Smooth muscle cell (in vitro differentiated cells): ENCODE measurements around the gene KIAA0319L. TPM values are rescaled to one million over a fixed set of nuclear protein-coding genes. Genes with fewer than 3 reads are reported as not detected.
A peak's percentile ranks its signal among the peaks of the same experiment; 100 is the strongest.

Source experiments
- DNase-seq: peaks from one replicate; lab custom pipeline; 2025; ENCODE audit not compliant: unreplicated experiment; lab: John Stamatoyannopoulos, UW
- H2AFZ ChIP-seq: fragments of 200-600 bp; sonication (generic); 2 replicates; pipeline ENCODE4 v1.6.0; 2016; ENCODE audit warnings: antibody characterized with exemption, low read depth, mild to moderate bottlenecking
- H3F3A ChIP-seq: fragments of 200-600 bp; sonication (generic); 2 replicates; pipeline ENCODE4 v1.6.0; 2017; ENCODE audit warnings: antibody characterized with exemption, low read depth
- H3K27ac ChIP-seq: fragments of 200-600 bp; sonication (generic); 2 replicates; pipeline ENCODE4 v1.5.1; 2016; ENCODE audit warnings: low read depth, mild to moderate bottlenecking
- H3K27me3 ChIP-seq: fragments of 200-600 bp; sonication (generic); 2 replicates; pipeline ENCODE4 v1.6.1; 2016; ENCODE audit warnings: low read depth, mild to moderate bottlenecking
- H3K36me3 ChIP-seq: fragments of 200-600 bp; sonication (generic); 2 replicates; pipeline ENCODE4 v1.5.1; 2016; ENCODE audit warnings: low read depth
- H3K4me1 ChIP-seq: fragments of 200-600 bp; sonication (generic); 2 replicates; pipeline ENCODE4 v1.5.1; 2016; ENCODE audit warnings: low read depth
- H3K4me2 ChIP-seq: fragments of 200-600 bp; sonication (generic); 2 replicates; pipeline ENCODE4 v1.6.0; 2016; ENCODE audit warnings: mild to moderate bottlenecking
- H3K4me3 ChIP-seq: fragments of 200-600 bp; sonication (generic); 2 replicates; pipeline ENCODE4 v1.5.1; 2016; ENCODE audit warnings: mild to moderate bottlenecking
- H3K79me2 ChIP-seq: fragments of 200-600 bp; sonication (generic); 2 replicates; pipeline ENCODE4 v1.6.0; 2016; ENCODE audit warnings: low read depth, mild to moderate bottlenecking
- H3K9ac ChIP-seq: fragments of 200-600 bp; sonication (generic); 2 replicates; pipeline ENCODE4 v1.6.0; 2016; ENCODE audit warnings: low read depth
- H3K9me3 ChIP-seq: fragments of 200-600 bp; sonication (generic); replicated peaks from 2 replicates; pipeline ENCODE4 v1.5.1; 2016; ENCODE audit warnings: low read depth
- H4K20me1 ChIP-seq: fragments of 200-600 bp; sonication (generic); 2 replicates; pipeline ENCODE4 v1.6.0; 2016; ENCODE audit warnings: low read depth
- WGBS: methylation state at CpG from one replicate; pipeline ENCODE4 v1.1.7; 2016; ENCODE audit warnings: low lambda C conversion rate; 5-methylcytosine and 5-hydroxymethylcytosine counted together
- polyA plus RNA-seq: library from polyadenylated mRNA; unstranded; fragments of >200 nt; fragmentation: Nextera tagmentation; extraction: Ambion mirVana; gene quantifications from 2 replicates; pipeline ENCODE4 v1.2.1, GENCODE V29; 2016
- total RNA-seq: library from RNA; depleted of rRNA; stranded (reverse); fragments of >200 nt; gene quantifications from 2 replicates; pipeline ENCODE4 v1.2.3, GENCODE V29; 2014
- TF ChIP-seq, protein P1 (sequence below): fragments of 200-600 bp; sonication (generic); IDR thresholded peaks from 2 replicates; pipeline ENCODE4 v1.5.1; 2017; ENCODE audit warnings: borderline replicate concordance, mild to moderate bottlenecking, antibody characterized with exemption; ENCODE audit not compliant: insufficient read depth, poor library complexity, severe bottlenecking

Gene KIAA0319L
- total and polyA plus RNA-seq, 2 experiments from 2014 or later, result 30.1 to 37.0 TPM

DNA sequence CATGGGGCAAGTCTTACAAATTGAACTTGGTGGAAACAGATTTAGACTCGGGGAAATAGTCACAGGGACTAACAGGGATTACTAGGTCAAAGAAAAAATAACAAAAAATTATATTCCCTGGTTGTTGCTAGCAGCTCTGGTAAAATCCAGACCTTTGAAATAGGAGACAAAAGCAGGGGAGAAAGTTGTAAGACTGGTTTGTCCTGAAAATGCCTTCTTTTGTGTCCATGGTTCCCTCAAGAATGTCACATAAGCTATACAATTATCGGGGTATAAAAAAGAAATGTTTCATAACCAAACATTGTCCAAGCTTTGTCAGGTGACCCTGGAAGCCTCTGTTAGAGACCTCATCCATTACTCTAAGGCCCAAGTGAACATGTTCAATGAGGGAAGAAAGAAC, 33.1 kb downstream of the KIAA0319L start:
- no peak for DNase-seq
- Histone ChIP-seq H3K4me1 (no peaks in the 10 kb centered on the region), H3K27me3 (no peaks in the 10 kb centered on the region), H3K36me3 (peaks cover 5% of the 10 kb centered on the region), H3K4me3 (no peak overlapping the region), H3K9me3 (no peaks in the 10 kb centered on the region), H3K79me2 (peaks cover 2% of the 10 kb centered on the region), H3K4me2 (peak overlapping the region; percentile 14), H3K9ac (no peak overlapping the region), H3K27ac (peak overlapping the region; percentile 42), H3F3A (no peaks in the 10 kb centered on the region), H2AFZ (no peak overlapping the region), H4K20me1 (peaks cover 14% of the 10 kb centered on the region)
- TF ChIP-seq, protein P1, sequence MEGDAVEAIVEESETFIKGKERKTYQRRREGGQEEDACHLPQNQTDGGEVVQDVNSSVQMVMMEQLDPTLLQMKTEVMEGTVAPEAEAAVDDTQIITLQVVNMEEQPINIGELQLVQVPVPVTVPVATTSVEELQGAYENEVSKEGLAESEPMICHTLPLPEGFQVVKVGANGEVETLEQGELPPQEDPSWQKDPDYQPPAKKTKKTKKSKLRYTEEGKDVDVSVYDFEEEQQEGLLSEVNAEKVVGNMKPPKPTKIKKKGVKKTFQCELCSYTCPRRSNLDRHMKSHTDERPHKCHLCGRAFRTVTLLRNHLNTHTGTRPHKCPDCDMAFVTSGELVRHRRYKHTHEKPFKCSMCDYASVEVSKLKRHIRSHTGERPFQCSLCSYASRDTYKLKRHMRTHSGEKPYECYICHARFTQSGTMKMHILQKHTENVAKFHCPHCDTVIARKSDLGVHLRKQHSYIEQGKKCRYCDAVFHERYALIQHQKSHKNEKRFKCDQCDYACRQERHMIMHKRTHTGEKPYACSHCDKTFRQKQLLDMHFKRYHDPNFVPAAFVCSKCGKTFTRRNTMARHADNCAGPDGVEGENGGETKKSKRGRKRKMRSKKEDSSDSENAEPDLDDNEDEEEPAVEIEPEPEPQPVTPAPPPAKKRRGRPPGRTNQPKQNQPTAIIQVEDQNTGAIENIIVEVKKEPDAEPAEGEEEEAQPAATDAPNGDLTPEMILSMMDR, result no peak
- 53% methylated on average over 2 of the region's 2 CpGs for WGBS

DNA sequence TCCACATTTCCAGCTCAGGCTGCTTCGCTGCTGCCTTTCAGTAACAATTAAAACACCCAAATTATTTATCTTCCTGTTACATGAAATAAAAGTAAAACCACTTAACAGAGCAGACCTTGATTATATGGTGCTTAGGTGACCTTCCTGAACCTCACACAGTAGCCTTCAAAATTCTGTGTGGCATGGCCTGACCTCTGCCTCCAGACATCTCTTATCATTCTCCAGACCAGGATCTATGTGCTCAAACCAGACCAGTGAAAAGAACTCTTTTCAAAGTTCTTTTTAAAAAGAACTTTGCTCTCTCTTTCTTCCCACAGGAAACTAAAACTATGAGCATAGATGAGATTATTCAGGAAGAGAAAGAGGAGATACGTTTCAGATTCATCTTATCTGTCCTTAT, 37.8 kb downstream of the KIAA0319L start:
- H3K4me1 ChIP-seq, result no peaks in the 10 kb centered on the region
- H3K9ac ChIP-seq, result no peak overlapping the region
- no peak overlapping the region for H2AFZ ChIP-seq
- no peaks in the 10 kb centered on the region for H3K9me3 ChIP-seq
- no peak overlapping the region for H3K27ac ChIP-seq
- TF ChIP-seq, protein P1, result no peak
- no peak overlapping the region for H3K4me3 ChIP-seq
- peaks cover 44% of the 10 kb centered on the region for H3K79me2 ChIP-seq
- H3F3A ChIP-seq, result no peaks in the 10 kb centered on the region
- 83% methylated on average over 2 of the region's 2 CpGs for WGBS
- H3K27me3 ChIP-seq, result no peaks in the 10 kb centered on the region
- no peak for DNase-seq
- H3K4me2 ChIP-seq, result no peak overlapping the region
- H4K20me1 ChIP-seq, result peaks cover 14% of the 10 kb centered on the region
- H3K36me3 ChIP-seq, result no peaks in the 10 kb centered on the region

DNA sequence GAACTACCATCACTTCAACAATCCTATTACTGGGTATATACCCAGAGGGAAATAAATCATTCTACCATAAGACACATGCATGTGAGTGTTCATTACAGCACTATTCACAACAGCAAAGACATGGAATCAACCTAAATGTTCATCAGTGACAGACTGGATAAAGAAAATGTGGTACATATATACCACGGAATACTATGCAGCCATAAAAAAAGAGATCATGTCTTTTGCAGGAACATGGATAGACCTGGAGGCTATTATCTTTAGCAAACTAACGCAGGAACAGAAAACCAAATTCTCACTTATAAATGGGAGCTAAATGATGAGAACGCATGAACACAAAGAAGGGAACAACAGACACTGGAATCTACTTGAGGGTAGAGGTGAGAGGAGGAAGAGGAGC, 39.0 kb downstream of the KIAA0319L start:
- H3F3A ChIP-seq, result no peaks in the 10 kb centered on the region
- H4K20me1 ChIP-seq, result peaks cover 25% of the 10 kb centered on the region
- H3K27ac ChIP-seq, result no peak overlapping the region
- H3K27me3 ChIP-seq, result no peaks in the 10 kb centered on the region
- H3K9me3 ChIP-seq, result no peaks in the 10 kb centered on the region
- WGBS, result 99% methylated on average over 3 of the region's 3 CpGs
- H3K4me3 ChIP-seq, result no peak overlapping the region
- no peak overlapping the region for H3K9ac ChIP-seq
- no peak for DNase-seq
- H2AFZ ChIP-seq, result no peak overlapping the region
- no peak overlapping the region for H3K4me2 ChIP-seq
- no peaks in the 10 kb centered on the region for H3K4me1 ChIP-seq
- TF ChIP-seq, protein P1, result no peak
- peaks cover 53% of the 10 kb centered on the region for H3K79me2 ChIP-seq
- no peaks in the 10 kb centered on the region for H3K36me3 ChIP-seq

DNA sequence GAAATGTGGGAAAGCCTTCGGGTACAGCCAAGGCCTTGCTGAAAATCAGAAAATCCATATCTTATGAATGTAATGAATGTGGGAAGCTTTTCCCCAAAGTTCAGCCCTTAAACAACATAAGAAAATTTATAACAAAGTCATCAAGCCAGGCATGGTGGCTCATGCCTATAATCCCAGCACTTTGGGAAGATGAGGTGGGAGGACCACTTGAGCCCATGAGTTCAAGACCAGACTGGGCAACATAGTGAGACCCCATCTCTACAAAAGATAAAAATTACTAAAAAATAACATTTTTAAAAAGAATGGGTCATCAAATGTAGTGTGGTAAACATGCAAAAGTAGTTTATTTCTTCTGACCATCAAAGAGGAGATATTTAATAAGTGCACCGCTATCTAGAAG, 45.9 kb downstream of the KIAA0319L start:
- Histone ChIP-seq H4K20me1 (peaks cover 77% of the 10 kb centered on the region), H3K27me3 (no peaks in the 10 kb centered on the region), H3K4me2 (no peak overlapping the region), H3K4me1 (no peaks in the 10 kb centered on the region), H3K27ac (no peak overlapping the region), H3K4me3 (no peak overlapping the region), H3K9me3 (no peaks in the 10 kb centered on the region), H3K9ac (no peak overlapping the region), H2AFZ (no peak overlapping the region), H3F3A (no peaks in the 10 kb centered on the region), H3K79me2 (peaks cover 52% of the 10 kb centered on the region), H3K36me3 (no peaks in the 10 kb centered on the region)
- DNase-seq, result no peak
- WGBS, result 97% methylated on average over 2 of the region's 2 CpGs
- TF ChIP-seq, protein P1, result no peak
